ENCODE data around the gene SPEM3. TPM values are rescaled to one million over a fixed set of nuclear protein-coding genes. Genes with fewer than 3 reads are reported as not detected.

Gene SPEM3
- total and polyA plus RNA-seq, 10 of the 15 experiments (the other 5 are each of a cell fraction or from before 2014, with no cell fraction given): not detected

DNA sequence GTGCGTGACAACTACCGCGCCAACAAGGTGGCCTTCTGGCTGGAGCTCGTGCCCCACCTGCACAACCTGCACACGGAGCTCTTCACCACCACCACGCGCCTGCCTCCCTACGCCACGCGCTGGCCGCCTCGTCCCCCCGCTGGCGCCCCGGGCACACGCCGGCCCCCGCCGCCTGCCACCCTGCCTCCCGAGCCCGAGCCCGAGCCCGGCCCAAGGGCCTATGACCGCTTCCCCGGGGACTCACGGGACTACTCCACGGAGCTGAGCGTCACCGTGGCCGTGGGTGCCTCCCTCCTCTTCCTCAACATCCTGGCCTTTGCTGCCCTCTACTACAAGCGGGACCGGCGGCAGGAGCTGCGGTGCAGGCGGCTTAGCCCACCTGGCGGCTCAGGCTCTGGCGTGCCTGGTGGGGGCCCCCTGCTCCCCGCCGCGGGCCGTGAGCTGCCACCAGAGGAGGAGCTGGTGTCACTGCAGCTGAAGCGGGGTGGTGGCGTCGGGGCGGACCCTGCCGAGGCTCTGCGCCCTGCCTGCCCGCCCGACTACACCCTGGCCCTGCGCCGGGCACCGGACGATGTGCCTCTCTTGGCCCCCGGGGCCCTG is 11.5 kb upstream of the SPEM3 start:
- Histone ChIP-seq H3K4me2 (ENCODE audit: control insufficient read depth, insufficient read depth) (no peak overlapping the region), H4K20me1 (ENCODE audit: control insufficient read depth, insufficient read depth) (no peaks in the 10 kb centered on the region), H3K27ac (ENCODE audit: control insufficient read depth, insufficient read depth) (no peak overlapping the region), H2AFZ (ENCODE audit: control insufficient read depth, low read depth, low read length) (no peak overlapping the region), H3K9me3 (replicated peaks; ENCODE audit: control insufficient read depth, insufficient read depth, low read length) (no peaks in the 10 kb centered on the region), H3K4me3 (no peak overlapping the region), H3K9ac (ENCODE audit: control insufficient read depth, insufficient read depth, low read length) (no peak overlapping the region), H3K27me3 (replicated peaks in 1 of 2; ENCODE audit: control insufficient read depth in 2 of 2, insufficient read depth in 2 of 2, low read length in 1 of 2) (no peaks in the 10 kb centered on the region; a peak in 2 of 4 replicates), H3K79me2 (ENCODE audit: control insufficient read depth, insufficient read depth, low read length) (no peaks in the 10 kb centered on the region), H3K36me3 (ENCODE audit: control insufficient read depth in 2 of 2, insufficient read depth in 2 of 2, low read length in 1 of 2) (no peaks in the 10 kb centered on the region), H3K4me1 (ENCODE audit: control insufficient read depth, insufficient read depth, low read length) (no peaks in the 10 kb centered on the region)
- ChIA-PET POLR2A (no interaction called here), RAD21 (ENCODE audit: unreplicated experiment) (no interaction called here), CTCF (no interaction called here), SMC1A (ENCODE audit: uncharacterized antibody, unreplicated experiment) (no interaction called here)
- ATAC-seq (no peak), DNase-seq (ENCODE audit: low read depth, low spot score) (no peak), FAIRE-seq (no peak)
- 76% methylated on average over 34 of the region's 54 CpGs for WGBS (ENCODE audit: insufficient coverage, insufficient replicate concordance, low lambda C conversion rate, missing lambda C conversion rate)
- no peak for TF ChIP-seq SMARCA5 (IDR thresholded peaks at IDR 0.05)
- TF ChIP-seq KLF5 (IDR thresholded peaks at IDR 0.05; ENCODE audit: partially characterized antibody): no peak
- no peak for TF ChIP-seq NR2F1 (conservative IDR thresholded peaks at IDR 0.05)
- BruUV-seq (replicated peaks): no TSS peak
- in situ Hi-C loops (cut with MboI) (no loop called here), intact Hi-C loops (cut with micrococcal nuclease; ENCODE audit: unreplicated experiment) (no loop called here)

- Histone ChIP-seq H3K36me3 (ENCODE audit: control insufficient read depth in 2 of 2, insufficient read depth in 2 of 2, low read length in 1 of 2) (no peaks in the 10 kb centered on the region), H3K9me3 (replicated peaks; ENCODE audit: control insufficient read depth, insufficient read depth, low read length) (no peaks in the 10 kb centered on the region), H3K4me1 (ENCODE audit: control insufficient read depth, insufficient read depth, low read length) (no peaks in the 10 kb centered on the region), H2AFZ (ENCODE audit: control insufficient read depth, low read depth, low read length) (no peak overlapping the region), H3K4me2 (ENCODE audit: control insufficient read depth, insufficient read depth) (no peak overlapping the region), H3K9ac (ENCODE audit: control insufficient read depth, insufficient read depth, low read length) (no peak overlapping the region), H3K27me3 (replicated peaks in 1 of 2; ENCODE audit: control insufficient read depth in 2 of 2, insufficient read depth in 2 of 2, low read length in 1 of 2) (no peaks in the 10 kb centered on the region; a peak in 1 of 4 replicates), H3K4me3 (no peak overlapping the region), H3K79me2 (ENCODE audit: control insufficient read depth, insufficient read depth, low read length) (no peaks in the 10 kb centered on the region), H3K27ac (ENCODE audit: control insufficient read depth, insufficient read depth) (no peak overlapping the region), H4K20me1 (ENCODE audit: control insufficient read depth, insufficient read depth) (no peaks in the 10 kb centered on the region)
- ChIA-PET POLR2A (interaction anchor here (1.2 kb wide), 1 partner anchor 10 kb away, joined by 3 read pairs; no protein-coding TSS in a partner anchor), SMC1A (ENCODE audit: uncharacterized antibody, unreplicated experiment) (no interaction called here), CTCF (interaction anchor here (0.6 kb wide), 1 partner anchor 141 kb away, joined by 3 read pairs; no protein-coding TSS in a partner anchor), RAD21 (ENCODE audit: unreplicated experiment) (no interaction called here)
- no peak for DNase-seq (ENCODE audit: low read depth, low spot score)
- BruUV-seq (replicated peaks): no TSS peak
- WGBS (ENCODE audit: insufficient coverage, insufficient replicate concordance, low lambda C conversion rate, missing lambda C conversion rate): 19% methylated on average over 15 of the region's 18 CpGs
- in situ Hi-C loops (cut with MboI) (no loop called here), intact Hi-C loops (cut with micrococcal nuclease; ENCODE audit: unreplicated experiment) (no loop called here)
- no peak for ATAC-seq
- FAIRE-seq: no peak
- TF ChIP-seq EP300 (IDR thresholded peaks at IDR 0.05; ENCODE audit: borderline replicate concordance in 1 of 2, control insufficient read depth in 1 of 2, low read depth in 2 of 2, low read length in 2 of 2) (no peak), TCF12 (IDR thresholded peaks at IDR 0.05; ENCODE audit: low read depth, low read length) (no peak), ATF7 (IDR thresholded peaks at IDR 0.05; ENCODE audit: low read depth) (no peak), BCLAF1 (IDR thresholded peaks at IDR 0.05) (no peak), SPI1 (IDR thresholded peaks at IDR 0.05; ENCODE audit: borderline replicate concordance, insufficient read depth, low read depth, low read length) (no peak), TARDBP (IDR thresholded peaks at IDR 0.05; ENCODE audit: borderline replicate concordance) (no peak)
- TF ChIP-seq, protein P1, sequence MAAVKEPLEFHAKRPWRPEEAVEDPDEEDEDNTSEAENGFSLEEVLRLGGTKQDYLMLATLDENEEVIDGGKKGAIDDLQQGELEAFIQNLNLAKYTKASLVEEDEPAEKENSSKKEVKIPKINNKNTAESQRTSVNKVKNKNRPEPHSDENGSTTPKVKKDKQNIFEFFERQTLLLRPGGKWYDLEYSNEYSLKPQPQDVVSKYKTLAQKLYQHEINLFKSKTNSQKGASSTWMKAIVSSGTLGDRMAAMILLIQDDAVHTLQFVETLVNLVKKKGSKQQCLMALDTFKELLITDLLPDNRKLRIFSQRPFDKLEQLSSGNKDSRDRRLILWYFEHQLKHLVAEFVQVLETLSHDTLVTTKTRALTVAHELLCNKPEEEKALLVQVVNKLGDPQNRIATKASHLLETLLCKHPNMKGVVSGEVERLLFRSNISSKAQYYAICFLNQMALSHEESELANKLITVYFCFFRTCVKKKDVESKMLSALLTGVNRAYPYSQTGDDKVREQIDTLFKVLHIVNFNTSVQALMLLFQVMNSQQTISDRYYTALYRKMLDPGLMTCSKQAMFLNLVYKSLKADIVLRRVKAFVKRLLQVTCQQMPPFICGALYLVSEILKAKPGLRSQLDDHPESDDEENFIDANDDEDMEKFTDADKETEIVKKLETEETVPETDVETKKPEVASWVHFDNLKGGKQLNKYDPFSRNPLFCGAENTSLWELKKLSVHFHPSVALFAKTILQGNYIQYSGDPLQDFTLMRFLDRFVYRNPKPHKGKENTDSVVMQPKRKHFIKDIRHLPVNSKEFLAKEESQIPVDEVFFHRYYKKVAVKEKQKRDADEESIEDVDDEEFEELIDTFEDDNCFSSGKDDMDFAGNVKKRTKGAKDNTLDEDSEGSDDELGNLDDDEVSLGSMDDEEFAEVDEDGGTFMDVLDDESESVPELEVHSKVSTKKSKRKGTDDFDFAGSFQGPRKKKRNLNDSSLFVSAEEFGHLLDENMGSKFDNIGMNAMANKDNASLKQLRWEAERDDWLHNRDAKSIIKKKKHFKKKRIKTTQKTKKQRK (IDR thresholded peaks at IDR 0.05; ENCODE audit: low read depth, low read length): no peak
These were observed 10.0 kb upstream of the SPEM3 start for GRCh38 chr17:7418472-7419152.

Measured in GM12878 (cell line).